ENCODE measurements around the gene GYS2. TPM values are rescaled to one million over a fixed set of nuclear protein-coding genes. Genes with fewer than 3 reads are reported as not detected.

GYS2 gene
- total and polyA plus RNA-seq, 2 of the 4 experiments (the other 2 are of a cell fraction), result not detected

DNA sequence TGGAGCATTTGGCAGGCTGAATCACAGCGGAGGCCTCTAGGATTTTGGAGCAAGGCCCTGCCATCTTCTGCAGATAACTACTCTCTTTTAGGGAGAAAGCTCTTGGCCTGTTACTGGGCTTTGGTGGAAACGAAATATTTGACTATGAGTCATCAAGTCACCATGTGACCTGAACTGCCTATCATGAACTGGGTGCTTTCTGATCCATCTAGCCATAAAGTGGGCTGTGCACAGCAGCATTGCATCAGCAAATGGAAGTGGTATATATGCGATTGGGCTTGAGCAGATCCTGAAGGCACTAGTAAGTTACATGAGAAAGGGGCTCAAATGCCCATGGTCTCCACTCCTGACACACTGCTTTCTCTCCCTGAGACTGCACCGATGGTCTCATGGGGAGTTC, 21.1 kb downstream of the GYS2 start:
- no peak overlapping the region for H4K8ac ChIP-seq (ENCODE audit: low read depth in 2 of 2, low read length in 2 of 2)
- H2AK5ac ChIP-seq (ENCODE audit: low read depth, low read length), result no peak overlapping the region
- H3K14ac ChIP-seq (replicated peaks; ENCODE audit: low read depth, low read length), result no peak overlapping the region
- no peaks in the 10 kb centered on the region for H3K36me3 ChIP-seq (ENCODE audit: control insufficient read depth, insufficient read depth, low read length)
- no peak overlapping the region for H2BK15ac ChIP-seq (ENCODE audit: low read depth, low read length)
- no peak overlapping the region for H3K27ac ChIP-seq (ENCODE audit: insufficient read depth, low read length)
- H3K4ac ChIP-seq (ENCODE audit: low read depth, low read length), result no peak overlapping the region
- no peak overlapping the region for H4K91ac ChIP-seq (ENCODE audit: insufficient read depth, low read depth, low read length)
- ChIA-PET POLR2A (ENCODE audit: unreplicated experiment) (no interaction called here), CTCF (no interaction called here)
- no peak for DNase-seq
- H3K27me3 ChIP-seq (ENCODE audit: control insufficient read depth, insufficient read depth, low read length), result no peaks in the 10 kb centered on the region
- H2BK20ac ChIP-seq (ENCODE audit: low read depth, low read length), result no peak overlapping the region
- H2BK120ac ChIP-seq (ENCODE audit: low read depth, low read length), result no peak overlapping the region
- no peaks in the 10 kb centered on the region for H4K20me1 ChIP-seq (ENCODE audit: insufficient read depth, low read length)
- H3K9me1 ChIP-seq (ENCODE audit: insufficient read depth, low read length), result no peaks in the 10 kb centered on the region
- H2BK5ac ChIP-seq (ENCODE audit: low read depth, low read length, poor library complexity, severe bottlenecking), result no peak overlapping the region
- no CpG with 5 or more reads among the region's 4 CpGs for WGBS, 2 experiments (ENCODE audit: extremely low coverage in 2 of 2, insufficient read length in 1 of 2)
- no TSS peak for BruUV-seq (replicated peaks)
- H3K23ac ChIP-seq (ENCODE audit: low read depth, low read length), result no peak overlapping the region
- no peak overlapping the region for H3K56ac ChIP-seq (ENCODE audit: extremely low read depth, insufficient read depth, low read length)
- no peak for ATAC-seq (ENCODE audit: low read depth)
- no peak overlapping the region for H2AK9ac ChIP-seq (replicated peaks; ENCODE audit: low read depth, low read length, poor library complexity)
- H3K9me3 ChIP-seq (ENCODE audit: control insufficient read depth, insufficient read depth, low read length), result no peaks in the 10 kb centered on the region
- H3K4me2 ChIP-seq (ENCODE audit: low read depth, low read length), result no peak overlapping the region
- intact Hi-C loops (cut with micrococcal nuclease) (no loop called here), in situ Hi-C loops (cut with MboI; ENCODE audit: low sequenced_read_pairs) (no loop called here), dilution Hi-C loops (cut with HindIII; ENCODE audit: low sequenced_read_pairs, unreplicated experiment) (no loop called here)
- H3K9ac ChIP-seq (ENCODE audit: low read depth, low read length), result no peak overlapping the region
- H3K79me1 ChIP-seq (ENCODE audit: low read depth in 1 of 2, low read length in 2 of 2), result no peaks in the 10 kb centered on the region
- H3K4me1 ChIP-seq (ENCODE audit: control insufficient read depth, insufficient read depth, low read length), result no peaks in the 10 kb centered on the region
- no peak overlapping the region for H4K5ac ChIP-seq (ENCODE audit: low read depth, low read length)
- no peak overlapping the region for H3K4me3 ChIP-seq (ENCODE audit: insufficient read depth, low read depth, low read length)
- TF ChIP-seq MXI1 (IDR thresholded peaks at IDR 0.05; ENCODE audit: borderline replicate concordance, low read depth, low read length) (no peak), MAFK (IDR thresholded peaks at IDR 0.05; ENCODE audit: low read depth, low read length) (no peak), RAD21 (IDR thresholded peaks at IDR 0.05; ENCODE audit: low read length) (no peak), NFE2L2 (IDR thresholded peaks at IDR 0.05; ENCODE audit: low read depth, low read length) (no peak), FOS (IDR thresholded peaks at IDR 0.05; ENCODE audit: low read depth, low read length) (no peak), CHD1 (IDR thresholded peaks at IDR 0.05; ENCODE audit: low read depth, low read length) (no peak), POLR2A (IDR thresholded peaks at IDR 0.05; ENCODE audit: low read depth, low read length) (no peak), BHLHE40 (IDR thresholded peaks at IDR 0.05; ENCODE audit: low read depth, low read length) (no peak), CTCF (conservative IDR thresholded peaks at IDR 0.05; ENCODE audit: low read depth, low read length) (no peak), SMC3 (IDR thresholded peaks at IDR 0.05; ENCODE audit: low read depth, low read length) (no peak), USF2 (IDR thresholded peaks at IDR 0.05; ENCODE audit: low read depth, low read length) (no peak)
- H2AFZ ChIP-seq (replicated peaks; ENCODE audit: low read length, poor library complexity), result no peak overlapping the region
- H3K18ac ChIP-seq (ENCODE audit: low read depth, low read length), result no peak overlapping the region

Data from IMR-90 (cell line).